B cell (primary cell): ENCODE data around the gene ARHGEF4.

Experiments
- EZH2 ChIP-seq: IDR thresholded peaks from 2 replicates; pipeline ENCODE4 v1.6.1; 2012; ENCODE audit warnings: borderline replicate concordance, low read depth, mild to moderate bottlenecking, moderate library complexity, low read length; ENCODE audit not compliant: insufficient read depth, poor library complexity, severe bottlenecking
- TF ChIP-seq, protein P1 (sequence below): fragments of 200-600 bp; IDR thresholded peaks from one replicate; pipeline ENCODE4 v1.8.0; 2022; ENCODE audit warnings: antibody characterized with exemption, mild to moderate bottlenecking

DNA sequence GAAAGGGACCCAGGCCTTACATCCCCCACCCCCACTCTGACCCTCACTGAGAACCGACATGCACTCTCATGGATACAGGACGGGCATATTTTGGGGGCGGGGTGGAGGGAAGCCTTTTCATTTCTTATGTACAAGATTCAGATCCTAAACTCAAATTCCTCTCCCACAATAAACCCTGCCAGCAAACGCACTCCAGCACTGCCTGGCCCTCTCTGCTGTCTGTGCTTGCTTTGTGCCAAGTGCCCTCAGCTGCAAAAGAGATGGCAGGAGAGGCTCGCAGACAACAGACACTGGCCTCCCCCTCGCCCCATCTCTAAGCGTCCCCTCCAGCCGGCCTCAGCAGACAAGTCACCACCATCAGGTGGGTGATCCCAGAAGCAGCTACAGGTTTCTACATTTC, 214.2 kb downstream of the ARHGEF4 start:
- TF ChIP-seq, protein P1, sequence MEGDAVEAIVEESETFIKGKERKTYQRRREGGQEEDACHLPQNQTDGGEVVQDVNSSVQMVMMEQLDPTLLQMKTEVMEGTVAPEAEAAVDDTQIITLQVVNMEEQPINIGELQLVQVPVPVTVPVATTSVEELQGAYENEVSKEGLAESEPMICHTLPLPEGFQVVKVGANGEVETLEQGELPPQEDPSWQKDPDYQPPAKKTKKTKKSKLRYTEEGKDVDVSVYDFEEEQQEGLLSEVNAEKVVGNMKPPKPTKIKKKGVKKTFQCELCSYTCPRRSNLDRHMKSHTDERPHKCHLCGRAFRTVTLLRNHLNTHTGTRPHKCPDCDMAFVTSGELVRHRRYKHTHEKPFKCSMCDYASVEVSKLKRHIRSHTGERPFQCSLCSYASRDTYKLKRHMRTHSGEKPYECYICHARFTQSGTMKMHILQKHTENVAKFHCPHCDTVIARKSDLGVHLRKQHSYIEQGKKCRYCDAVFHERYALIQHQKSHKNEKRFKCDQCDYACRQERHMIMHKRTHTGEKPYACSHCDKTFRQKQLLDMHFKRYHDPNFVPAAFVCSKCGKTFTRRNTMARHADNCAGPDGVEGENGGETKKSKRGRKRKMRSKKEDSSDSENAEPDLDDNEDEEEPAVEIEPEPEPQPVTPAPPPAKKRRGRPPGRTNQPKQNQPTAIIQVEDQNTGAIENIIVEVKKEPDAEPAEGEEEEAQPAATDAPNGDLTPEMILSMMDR: no peak
- TF ChIP-seq EZH2: no peak
